Measurements from ENCODE around the gene WRAP53.
A peak's percentile ranks its signal among the peaks of the same experiment; 100 is the strongest.

WRAP53 gene

DNA sequence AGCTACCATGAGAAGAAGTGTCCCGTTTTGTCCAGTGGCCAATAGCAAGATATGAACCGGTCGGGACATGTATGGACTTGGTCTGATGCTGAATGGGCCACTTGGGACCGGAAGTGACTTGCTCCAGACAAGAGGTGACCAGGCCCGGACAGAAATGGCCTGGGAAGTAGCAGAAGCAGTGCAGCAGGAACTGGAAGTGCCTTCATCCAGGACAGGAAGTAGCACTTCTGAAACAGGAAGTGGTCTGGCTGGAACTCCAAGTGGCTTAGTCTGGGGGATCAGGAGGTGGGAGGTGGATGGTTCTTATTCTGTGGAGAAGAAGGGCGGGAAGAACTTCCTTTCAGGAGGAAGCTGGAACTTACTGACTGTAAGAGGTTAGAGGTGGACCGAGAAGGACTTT is 22.0 kb downstream of the WRAP53 start:
- no peak for DNase-seq

DNA sequence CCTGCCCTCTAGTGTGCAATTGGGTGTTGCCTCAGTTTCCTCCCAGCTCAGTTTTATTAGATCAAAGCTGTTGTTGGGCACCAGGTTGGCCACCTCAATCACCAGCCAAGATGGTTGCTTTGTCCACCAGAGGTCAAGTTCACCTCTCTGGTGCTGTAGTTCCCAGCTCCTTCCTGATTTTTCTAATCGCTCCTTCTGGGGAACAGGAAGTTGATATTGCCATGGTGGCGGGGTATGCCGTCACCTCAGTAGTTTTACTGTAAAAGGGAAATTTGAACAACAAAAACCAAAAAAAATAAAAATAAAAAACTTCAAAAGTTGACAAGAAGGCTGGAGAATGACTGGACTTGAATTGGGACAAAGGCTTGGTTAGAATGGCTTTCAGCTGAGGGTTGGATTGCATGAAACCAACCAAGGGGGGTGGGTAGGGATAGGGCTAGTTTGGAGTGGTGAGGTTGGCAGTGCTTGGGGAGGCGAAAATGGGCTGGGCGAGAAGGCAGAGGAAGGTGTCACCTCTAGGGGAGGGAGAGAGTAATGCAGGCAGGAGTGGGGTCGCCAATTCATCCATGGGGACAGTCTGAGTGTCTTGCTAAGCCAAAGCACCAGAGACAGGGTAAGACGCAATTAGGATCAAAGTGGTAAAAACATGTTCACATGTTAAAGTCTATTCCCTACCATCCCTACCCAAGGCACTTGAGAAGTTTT is 22.9 kb downstream of the WRAP53 start:
- DNase-seq, result no peak

DNA sequence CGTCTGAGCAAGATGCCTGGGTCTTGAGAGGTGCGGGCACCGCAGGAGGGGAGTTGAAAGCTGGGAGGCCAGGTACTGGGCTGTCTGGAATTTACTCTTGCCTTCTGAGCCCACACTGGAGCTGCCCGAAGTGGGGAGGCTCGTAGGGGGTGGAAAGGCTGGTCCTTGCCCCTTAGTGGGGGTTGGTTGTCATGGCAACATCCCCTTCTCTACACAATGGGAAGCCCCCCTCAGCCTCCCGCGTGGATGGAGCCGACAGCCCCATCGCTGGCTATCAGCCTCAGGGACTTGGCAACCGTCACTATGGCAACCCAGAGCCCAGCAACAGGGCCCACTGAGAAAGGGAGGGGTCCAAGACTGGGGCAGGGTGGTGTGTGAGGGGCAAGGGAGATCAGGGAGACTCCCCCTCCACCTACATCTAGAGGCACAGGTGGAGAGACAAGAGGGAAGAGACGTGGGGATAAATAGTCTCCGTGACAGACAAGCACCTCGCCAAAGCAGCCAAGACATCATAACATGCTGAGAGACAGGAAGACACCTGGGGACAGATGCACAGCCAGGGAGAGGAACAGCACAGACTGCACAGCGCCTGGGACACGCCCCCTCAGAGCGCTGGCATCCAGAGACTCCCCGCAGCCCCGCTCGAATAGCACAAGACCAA is 24.0 kb downstream of the WRAP53 start:
- no peak for DNase-seq

GRCh38 chr17:7713782-7714181 is 25.5 kb downstream of the WRAP53 start:
- no peak for DNase-seq

GRCh38 chr17:7714721-7715594 is 26.7 kb downstream of the WRAP53 start:
- no peak for DNase-seq

DNA sequence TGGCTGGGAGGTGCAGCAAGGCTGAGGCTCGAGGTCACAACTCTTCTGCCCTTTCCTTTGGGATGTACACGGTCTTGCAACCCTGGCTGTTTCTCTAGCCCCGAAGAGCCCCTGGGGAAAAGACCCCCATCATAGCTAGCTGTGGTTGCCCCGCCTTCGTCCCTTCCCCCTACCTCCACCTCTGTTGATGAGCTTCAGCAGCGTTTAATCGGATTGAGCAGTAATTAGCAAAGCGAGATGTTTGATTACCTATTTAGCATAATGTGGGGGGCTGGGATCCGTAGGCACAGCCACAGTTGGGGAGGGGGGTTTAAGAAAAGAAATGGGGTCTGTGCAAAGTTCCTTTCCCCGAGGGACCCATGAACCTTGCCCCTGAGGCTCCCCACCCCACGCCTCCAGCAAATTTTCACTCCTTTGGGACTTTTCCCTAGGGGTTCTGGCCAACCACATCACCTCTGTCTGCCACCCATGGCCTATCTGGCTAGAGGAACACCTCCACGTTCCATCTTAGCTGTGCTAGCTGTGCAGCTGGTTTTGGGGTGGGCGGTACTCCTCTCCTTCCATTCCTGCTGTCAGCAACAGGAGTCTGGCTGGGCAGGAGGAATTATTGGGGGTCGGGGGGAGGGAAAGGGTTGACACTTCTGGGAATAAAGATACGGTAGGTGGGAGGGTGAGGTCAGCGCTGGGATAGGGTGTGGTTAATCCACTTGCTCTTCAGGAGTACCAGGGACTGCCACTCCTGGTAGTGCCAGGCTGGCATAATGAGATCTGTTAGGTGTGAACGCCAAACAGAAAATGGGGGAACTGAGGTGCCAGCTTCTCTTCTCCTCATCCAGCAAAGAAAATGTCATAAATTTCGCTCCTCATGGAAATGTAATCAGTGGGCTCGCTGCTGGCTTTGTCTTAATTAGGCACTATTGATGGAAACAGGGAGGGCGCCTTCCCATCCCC is 27.9 kb downstream of the WRAP53 start:
- no peak for DNase-seq

DNA sequence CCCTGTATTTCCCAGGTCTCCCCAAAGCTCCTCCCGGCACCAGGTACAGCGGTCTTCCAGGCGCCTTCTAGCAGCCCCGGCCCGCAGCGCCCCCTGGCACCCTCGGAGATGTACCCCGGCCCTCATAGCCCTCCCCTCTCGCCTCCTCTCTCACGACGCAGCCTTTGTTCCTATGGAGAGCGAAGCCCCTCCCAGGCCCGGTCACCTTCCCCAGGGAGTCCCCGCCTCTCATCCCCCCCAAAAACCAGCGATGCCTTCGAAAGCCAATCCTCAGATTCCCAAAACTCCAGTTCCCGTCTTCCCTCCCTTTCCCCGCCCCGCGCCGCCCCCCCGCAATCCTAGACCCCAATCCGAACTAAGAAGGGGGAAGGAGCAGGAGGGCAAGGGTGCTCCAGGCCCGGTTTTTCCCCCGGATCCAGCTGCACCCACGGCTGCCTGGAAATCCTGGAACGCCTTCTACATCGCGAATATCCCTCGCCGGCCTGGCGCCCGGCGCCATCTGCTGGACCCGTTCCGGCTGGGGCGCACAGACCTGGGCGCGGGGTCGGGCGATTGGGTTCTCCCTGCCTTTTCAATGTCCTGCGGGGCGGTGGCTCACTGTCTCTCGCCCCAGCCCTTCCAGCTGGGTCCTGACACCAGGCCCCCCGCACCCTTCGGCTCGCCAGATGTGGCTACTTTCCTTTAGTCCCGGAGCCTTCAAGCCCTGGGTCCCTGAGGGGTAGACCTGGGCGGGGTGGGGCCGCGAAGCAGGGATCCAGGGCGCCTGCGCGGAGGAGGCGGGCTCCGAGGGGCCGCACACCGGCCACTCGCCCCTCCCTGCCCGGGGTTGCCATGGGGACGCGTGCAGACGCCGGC is 28.9 kb downstream of the WRAP53 start, which contains the start of gene DNAH2:
TSS of gene DNAH2 (plus strand) at position 844 of the 855 bp plus-strand sequence. CDS start 1,991 bp downstream, outside the sequence.
- DNase-seq, result peak; percentile 83

DNA sequence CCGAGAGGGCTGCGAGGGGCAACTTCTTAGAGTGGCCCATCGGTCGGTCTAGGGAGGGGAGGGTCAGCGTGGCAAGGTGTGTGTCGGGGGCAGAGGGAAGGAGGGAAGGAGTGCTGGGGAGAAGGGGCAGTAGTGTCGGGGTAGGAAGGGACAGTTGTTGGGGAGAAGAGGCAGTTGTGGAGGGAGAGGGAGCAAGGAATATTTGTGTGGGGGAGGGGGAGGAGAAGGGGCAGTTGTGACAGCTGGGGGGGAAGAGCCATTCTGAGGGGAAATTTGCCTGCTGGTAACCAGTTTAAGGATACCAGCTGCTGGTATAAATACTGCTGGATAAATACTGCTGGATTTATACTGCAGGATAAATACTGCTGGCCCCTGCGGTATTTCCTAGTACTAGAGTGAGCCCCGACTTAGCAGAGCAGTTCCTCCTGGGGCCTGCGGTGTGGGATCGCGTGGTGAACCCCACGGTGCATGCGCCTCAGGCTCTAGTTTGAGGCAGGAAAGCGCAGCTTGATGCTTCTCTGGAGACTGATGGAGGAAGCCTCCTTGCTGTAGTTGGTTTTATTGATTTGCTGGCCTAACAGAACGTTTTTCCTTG is 29.6 kb downstream of the WRAP53 start:
- DNase-seq, result no peak

- no peak for DNase-seq
These were observed 31.4 kb downstream of the WRAP53 start for GRCh38 chr17:7719661-7720060.

DNA sequence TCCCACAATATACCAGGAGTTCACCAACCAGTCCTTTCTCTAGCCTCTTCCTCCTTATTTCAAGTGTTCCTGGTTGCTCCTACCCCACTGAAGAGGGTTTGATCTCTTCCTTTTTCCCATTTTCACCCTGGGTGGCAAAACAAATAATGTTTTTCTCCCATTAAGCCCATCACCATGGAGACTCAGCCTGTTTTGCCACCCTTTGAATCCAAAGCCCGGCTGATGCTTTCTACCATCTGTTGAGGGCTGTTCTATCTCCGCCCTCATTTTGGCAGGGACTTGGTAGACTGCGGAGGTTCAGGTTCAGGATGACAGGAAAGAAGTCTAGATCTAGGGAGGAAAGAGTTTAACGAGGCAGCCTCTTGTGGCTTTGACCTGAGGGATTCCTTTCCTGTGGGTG is 31.8 kb downstream of the WRAP53 start:
- no peak for DNase-seq

GRCh38 chr17:7721612-7722011 is 33.3 kb downstream of the WRAP53 start:
- DNase-seq, result no peak

- DNase-seq, result no peak
These were observed 39.6 kb downstream of the WRAP53 start for GRCh38 chr17:7727886-7728285.

GRCh38 chr17:7729816-7730215 is 41.5 kb downstream of the WRAP53 start:
- no peak for DNase-seq

DNA sequence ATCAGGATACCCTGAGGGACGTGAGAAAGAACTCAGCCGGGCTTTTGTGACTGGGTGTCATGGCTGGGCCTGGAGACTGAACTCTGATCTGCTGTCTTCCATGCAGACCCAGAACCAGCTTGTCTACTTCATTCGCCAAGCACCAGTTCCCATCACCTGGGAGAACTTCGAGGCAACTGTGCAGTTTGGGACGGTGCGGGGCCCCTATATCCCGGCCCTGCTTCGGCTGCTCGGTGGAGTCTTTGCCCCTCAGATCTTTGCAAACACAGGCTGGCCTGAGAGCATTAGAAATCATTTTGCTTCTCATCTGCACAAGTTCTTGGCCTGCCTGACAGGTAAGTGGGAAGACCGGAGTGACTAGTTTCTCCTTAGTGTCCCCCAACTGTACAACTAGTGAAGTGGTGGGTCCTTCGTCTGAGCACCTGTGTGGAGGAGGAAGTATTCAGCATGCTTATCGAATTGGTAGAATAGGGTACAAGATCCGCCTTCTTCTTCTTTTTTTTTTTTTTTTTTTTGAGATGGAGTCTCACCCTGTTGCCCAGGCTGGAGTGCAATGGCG is 44.8 kb downstream of the WRAP53 start:
- no peak for DNase-seq

DNA sequence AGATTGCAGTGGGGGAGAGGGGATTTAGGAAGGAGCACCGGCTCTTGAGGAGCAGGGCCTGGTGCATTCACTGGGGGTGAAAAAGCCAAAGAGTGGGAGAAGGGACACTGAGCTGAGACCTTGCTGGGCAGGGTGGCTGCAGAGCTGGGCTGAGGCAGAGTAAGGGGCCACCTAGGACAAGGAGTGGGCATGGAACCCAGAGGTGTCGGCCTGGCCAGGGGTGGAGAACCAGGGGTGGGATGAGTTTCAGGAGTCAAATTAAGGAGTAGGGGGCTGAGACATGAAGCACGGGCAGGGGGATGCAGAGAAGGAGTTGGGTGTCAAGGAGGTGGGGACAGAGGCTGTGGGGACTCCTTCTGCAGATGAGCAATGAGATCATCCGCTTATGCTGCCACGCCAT is 49.3 kb downstream of the WRAP53 start:
- no peak for DNase-seq

GRCh38 chr17:7739746-7740145 is 51.5 kb downstream of the WRAP53 start:
- DNase-seq, result no peak

DNA sequence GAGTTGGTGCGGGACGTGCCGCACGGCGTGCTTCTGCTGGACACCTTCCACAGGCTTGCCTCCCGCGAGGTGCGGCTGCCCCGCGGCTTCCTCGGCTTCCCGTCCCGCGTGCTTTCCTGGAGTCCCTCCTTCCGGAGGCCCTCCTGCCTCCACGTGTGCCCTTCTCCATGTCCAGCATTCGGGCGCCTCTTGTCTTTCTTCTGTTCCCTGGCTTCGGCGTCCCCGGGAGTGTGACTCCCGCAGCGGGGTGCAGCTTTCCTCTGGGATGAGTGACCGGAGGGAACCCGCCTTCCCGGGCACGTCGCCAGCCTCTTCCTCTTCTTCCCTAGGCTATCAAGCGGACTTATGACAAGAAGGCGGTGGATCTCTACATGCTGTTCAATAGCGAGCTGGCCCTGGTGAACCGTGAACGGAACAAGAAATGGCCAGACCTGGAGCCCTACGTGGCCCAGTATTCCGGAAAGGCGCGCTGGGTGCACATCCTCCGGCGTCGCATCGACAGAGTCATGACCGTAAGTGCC is 52.3 kb downstream of the WRAP53 start:
- DNase-seq, result no peak

DNA sequence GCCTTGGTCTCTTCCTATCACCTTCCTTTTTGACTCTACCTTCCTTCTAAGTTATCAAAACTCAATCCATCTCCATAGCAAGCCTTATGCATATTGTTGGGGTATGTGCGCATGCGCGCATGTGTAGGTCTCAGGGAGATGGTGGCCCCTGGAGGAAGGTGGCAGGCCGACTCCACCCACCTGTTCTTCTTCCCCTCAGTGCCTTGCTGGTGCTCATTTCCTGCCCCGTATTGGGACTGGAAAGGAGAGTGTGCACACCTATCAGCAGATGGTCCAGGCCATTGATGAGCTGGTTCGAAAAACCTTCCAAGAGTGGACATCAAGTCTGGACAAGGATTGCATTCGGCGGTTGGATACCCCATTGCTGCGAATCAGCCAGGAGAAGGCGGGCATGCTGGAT is 54.5 kb downstream of the WRAP53 start:
- DNase-seq, result no peak

DNA sequence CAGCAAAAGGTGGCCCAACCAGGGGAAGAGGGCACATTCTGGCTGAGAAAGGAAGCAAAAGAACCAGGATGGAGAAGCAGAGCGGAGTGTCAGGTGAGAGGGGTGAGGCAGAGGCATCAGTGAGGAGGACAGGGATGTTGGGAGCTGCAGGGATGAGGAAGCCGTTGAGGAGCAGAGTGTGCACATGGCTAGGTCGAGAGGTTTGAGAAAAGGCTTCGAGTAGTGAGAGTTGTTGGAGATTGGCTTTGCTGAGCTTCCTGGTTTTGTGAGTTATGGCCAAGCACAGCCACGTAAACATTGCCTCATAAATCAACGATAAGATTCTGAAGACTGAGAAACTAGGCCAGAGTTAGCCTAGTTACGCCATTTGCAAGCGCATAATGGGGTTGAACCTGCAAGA is 56.1 kb downstream of the WRAP53 start:
- no peak for DNase-seq

DNA sequence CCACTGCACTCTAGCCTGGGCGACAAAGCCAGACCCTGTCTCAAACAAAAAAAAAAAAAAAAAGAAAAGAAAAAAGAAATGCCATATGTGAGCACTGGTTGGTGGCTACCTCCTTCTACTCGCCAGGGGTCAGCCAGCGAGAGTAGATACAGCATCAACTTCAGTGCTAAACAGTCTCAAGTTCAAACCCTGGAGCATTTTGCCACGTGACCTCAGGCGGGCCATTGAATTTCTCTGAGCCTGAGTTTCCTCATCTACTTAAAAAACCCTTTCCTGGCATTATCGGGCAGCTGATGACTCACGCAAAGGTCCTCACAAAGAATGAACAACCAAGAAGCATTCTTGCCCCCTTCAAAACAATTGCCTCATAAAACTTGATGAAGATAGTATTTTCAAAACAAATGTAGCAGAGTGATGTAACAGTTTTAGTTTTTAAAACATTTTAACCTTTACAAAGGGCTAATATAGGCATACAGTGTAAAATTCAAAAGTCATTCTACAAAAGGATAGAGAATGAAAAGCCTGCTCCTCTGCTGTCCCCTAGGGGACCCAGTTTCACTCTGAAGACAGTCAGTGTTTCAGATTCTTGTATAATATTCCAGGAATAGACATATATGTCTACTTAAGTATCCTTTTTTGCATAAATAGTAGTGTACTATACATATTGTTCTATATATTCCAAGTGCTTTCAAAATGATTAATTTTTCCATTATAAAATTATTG is 57.6 kb downstream of the WRAP53 start:
- peak; percentile 70 for DNase-seq

Data from HCEC 1CT (cell line).